ENCODE data around the gene ODAM.

GRCh38 chr4:70183940-70184246 lies 11.6 kb upstream of the ODAM start:
- no peak for TF ChIP-seq CTCF (IDR thresholded peaks at IDR 0.05)
- TF ChIP-seq POLR2A (IDR thresholded peaks at IDR 0.05): no peak
